NK-92 (cell line): ENCODE measurements around the gene HTR6.

Experiments
- DNase-seq: peaks from one replicate; lab custom pipeline; 2025; ENCODE audit not compliant: unreplicated experiment; lab: John Stamatoyannopoulos, UW

The HTR6 gene

DNA sequence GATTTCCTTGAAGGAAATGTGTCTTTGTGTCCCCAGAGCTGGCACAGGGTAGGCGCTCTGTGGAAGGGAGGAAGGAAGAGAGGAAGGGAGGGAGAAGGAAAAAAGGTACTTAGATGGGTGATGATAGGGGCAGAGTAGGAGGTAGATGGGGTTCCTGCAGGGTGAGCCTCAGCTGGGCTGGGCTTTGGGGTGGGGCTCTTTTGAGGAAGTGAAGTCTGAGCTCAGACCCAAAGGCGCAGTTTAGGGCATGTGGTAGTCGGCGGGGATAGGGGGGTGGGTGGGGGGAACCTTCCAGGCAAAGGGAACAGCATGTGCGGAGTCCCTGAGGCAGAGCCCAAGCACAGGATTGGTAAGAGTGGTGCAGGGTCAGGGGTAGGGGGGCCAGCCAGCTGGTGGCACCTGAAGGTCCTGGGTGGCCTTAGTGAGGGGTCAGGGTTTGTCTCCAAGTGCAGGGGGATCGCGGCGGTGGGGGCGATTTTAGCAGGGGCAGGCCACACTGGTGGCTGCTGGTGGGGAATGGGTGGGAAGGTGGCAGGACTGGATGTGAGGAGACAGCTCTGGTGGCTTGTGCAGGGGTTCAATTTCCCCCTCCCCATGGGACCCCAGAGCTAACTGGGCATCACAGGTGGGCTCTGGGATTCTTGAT lies 8.4 kb upstream of the HTR6 start:
- no peak for DNase-seq

DNA sequence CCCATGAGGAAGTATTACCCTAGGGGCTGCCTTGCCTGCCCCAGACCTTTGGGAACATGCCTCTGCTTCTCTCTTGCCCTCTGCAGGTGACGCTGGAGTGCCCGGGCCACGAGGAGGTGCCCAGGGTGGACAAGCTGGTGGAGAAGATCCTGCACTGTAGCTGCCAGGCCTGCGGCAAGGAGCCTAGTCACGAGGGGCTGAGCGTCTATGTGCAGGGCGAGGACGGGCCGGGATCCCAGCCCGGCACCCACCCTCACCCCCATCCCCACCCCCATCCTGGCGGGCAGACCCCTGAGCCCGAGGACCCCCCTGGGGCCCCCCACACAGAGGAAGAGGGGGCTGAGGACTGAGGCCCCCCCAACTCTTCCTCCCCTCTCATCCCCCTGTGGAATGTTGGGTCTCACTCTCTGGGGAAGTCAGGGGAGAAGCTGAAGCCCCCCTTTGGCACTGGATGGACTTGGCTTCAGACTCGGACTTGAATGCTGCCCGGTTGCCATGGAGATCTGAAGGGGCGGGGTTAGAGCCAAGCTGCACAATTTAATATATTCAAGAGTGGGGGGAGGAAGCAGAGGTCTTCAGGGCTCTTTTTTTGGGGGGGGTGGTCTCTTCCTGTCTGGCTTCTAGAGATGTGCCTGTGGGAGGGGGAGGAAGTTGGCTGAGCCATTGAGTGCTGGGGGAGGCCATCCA lies 7.8 kb upstream of the HTR6 start:
- DNase-seq: no peak

DNA sequence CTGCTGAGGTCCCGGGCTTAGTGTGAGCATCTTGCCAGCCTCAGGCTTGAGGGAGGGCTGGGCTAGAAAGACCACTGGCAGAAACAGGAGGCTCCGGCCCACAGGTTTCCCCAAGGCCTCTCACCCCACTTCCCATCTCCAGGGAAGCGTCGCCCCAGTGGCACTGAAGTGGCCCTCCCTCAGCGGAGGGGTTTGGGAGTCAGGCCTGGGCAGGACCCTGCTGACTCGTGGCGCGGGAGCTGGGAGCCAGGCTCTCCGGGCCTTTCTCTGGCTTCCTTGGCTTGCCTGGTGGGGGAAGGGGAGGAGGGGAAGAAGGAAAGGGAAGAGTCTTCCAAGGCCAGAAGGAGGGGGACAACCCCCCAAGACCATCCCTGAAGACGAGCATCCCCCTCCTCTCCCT lies 7.2 kb upstream of the HTR6 start:
- no peak for DNase-seq

DNA sequence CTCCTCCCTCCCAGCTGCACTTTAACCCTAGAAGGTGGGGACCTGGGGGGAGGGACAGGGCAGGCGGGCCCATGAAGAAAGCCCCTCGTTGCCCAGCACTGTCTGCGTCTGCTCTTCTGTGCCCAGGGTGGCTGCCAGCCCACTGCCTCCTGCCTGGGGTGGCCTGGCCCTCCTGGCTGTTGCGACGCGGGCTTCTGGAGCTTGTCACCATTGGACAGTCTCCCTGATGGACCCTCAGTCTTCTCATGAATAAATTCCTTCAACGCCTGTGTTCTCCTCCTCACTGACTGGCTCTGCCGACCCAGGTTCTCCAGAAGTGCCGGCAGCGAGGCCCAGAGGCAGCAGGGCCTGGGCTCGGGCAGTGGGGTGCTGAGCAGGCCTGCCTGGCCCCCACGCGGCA lies 6.5 kb upstream of the HTR6 start:
- no peak for DNase-seq

DNA sequence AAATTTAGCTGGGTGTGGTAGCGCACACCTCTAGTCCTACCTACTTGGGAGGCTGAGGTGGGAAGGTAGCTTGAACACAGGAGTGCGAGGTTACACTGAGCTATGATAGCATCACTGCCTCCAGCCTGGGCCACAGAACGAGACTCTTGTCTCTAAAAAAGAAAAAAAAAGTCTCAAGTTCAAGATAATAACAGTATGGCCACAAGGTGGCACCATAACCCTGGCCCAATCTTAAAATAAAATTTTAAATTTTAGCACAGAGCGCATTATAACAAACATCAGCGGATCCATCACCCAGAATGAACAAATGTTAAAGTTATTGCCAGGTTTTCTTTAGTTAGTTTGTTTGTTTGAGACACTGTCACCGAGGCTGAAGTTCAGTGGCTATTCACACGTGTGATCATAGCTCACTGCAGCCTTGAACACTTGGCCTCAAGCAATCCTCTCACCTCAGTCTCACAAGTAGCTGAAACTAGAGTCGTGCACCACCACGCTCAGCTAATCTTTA lies 2.9 kb upstream of the HTR6 start:
- no peak for DNase-seq

DNA sequence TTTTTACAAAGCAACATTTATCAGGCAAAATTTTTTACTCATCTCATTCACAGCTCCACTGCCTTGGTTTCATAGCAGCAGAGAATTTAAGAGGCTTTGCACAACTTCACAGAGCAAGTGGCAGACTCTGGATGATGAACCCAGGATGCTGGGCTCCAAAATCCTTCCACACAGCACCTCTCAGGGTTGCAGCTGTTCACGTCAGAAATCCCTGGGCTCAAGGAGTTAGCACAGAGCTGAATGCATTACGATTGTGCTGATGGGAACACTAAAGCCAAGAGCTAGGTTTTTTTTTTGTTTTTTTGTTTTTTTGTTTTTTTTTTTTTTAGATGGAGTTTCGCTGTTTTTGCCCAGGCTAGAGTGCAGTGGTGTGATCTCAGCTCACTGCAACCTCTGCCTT lies 2.4 kb upstream of the HTR6 start:
- DNase-seq: no peak

DNA sequence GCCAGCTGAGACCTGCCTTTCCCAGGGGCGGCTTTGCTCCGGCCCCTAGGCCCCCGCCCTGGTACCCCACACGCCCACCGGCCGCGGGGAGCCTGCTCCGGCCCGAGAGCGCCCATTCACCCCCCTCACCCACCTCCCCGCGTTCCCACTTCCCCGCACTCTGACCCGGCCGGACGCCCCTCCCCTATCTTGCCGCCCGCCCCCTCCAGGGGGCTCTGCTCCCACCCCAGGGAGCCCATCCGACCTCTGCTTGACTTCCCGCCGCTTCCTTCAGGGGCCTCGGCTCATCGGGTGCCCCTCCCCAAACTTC lies 466 bp downstream of the HTR6 start:
- no peak for DNase-seq

DNA sequence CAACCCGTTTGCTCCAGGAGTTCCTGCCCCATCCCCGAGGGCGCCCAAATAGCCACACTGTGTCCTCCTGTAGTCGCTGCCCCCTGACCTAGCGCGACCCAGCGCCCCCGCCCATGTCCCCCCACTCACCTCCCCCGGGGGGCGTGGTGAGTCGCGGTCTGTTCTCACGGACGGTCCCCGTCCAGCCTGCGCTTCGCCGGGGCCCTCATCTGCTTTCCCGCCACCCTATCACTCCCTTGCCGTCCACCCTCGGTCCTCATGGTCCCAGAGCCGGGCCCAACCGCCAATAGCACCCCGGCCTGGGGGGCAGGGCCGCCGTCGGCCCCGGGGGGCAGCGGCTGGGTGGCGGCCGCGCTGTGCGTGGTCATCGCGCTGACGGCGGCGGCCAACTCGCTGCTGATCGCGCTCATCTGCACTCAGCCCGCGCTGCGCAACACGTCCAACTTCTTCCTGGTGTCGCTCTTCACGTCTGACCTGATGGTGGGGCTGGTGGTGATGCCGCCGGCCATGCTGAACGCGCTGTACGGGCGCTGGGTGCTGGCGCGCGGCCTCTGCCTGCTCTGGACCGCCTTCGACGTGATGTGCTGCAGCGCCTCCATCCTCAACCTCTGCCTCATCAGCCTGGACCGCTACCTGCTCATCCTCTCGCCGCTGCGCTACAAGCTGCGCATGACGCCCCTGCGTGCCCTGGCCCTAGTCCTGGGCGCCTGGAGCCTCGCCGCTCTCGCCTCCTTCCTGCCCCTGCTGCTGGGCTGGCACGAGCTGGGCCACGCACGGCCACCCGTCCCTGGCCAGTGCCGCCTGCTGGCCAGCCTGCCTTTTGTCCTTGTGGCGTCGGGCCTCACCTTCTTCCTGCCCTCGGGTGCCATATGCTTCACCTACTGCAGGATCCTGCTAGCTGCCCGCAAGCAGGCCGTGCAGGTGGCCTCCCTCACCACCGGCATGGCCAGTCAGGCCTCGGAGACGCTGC lies 1.1 kb downstream of the HTR6 start:
- no peak for DNase-seq

DNA sequence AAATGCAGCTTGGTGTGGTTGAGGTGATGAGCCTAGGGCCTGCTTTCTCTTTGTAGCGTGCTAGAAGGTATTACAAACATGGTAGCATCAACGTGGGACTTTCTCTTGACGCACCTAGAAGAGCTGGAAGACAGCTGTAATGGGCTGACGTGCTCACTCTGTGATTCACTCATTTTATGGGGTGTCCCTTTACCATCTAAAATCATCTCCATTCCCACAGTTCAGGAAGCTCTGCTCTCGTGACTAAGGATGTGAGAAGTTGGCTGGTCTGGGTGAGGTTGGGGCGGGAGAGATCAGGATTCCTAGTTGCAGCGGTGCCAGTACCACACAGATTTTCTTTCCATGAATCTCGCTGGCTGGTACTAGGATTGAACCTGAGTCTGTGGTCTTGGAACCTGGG lies 4.2 kb downstream of the HTR6 start:
- DNase-seq: no peak

DNA sequence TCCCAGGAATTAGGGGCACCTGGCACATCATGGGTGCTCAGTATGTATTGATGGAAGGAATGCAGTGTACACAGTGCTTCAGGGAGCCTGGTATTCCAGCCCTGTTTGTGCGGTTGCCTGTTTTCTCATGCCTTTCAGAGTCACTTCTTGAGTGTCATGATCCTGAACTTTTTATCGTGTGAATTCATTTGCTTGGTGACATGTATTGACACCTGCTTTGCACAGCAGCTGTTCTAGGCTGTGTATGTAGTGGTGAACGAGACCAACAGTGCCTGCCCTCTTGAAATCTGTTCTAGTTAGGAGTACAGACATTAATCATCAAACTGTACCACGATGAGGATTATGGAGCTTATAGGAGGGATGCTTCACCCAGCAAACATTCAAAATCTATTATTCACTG lies 6.1 kb downstream of the HTR6 start:
- DNase-seq: no peak

DNA sequence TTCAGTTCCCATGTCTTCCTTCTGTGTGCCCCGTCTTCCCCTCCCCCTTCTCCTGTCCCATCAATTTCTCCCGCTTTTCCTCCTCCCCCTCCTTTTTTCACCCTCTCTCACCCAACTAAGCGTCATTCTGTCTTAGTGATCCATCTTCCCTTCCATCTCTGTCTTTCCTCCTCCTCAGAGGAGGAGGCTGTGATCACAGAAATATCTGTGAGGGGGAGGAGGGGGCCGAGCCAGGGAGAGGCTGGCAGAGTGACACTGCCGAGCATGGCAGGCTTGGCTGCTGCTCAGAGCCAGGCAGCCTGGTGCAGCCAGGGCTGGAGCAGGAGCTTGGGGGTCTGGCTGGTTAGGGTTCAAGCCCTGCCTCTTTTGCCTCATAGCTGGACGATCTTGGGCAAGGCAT lies 7.6 kb downstream of the HTR6 start:
- no peak for DNase-seq

DNA sequence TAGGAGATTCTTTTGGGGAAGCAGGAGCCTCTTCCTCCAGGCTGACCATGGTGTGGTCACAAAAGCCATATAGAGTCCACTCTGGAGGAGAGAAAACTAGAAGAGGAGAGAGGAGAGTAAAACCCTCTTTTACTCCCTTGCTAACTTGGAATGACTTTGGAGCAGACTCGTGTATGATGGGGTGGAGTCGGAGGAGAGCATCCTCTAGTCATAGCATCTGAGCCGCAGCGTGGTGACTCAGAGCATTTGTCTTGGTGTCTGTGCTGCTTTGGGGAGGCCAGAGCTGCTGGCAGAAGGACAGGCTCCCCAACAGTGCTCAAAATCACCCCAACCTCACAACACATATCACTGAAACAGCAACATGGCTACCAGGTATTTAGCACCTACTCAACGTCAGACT lies 11.1 kb downstream of the HTR6 start:
- DNase-seq: no peak

DNA sequence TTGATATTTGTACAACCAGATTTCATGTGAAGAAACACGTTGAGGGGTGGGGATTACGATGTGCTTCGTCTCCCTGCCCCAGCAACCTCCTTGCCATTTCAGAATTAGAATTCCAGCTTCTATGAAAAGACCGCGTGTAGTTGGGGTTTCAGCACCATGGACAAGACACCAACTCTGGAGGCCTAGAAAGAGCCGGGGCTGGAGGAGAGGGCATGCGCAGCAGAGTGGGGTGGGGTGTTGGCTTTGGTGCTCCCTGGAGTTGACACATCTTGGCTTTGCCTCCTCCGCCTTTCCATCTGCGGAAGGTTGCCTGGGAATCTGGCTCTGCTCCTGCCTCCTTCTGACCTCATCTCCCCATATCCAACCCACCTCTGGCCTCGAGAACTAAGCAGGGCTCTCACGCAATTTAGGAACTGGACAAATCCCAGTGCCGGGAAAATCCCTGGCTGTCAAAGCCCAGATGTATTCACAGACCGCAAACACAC lies 11.8 kb downstream of the HTR6 start:
- no peak for DNase-seq

DNA sequence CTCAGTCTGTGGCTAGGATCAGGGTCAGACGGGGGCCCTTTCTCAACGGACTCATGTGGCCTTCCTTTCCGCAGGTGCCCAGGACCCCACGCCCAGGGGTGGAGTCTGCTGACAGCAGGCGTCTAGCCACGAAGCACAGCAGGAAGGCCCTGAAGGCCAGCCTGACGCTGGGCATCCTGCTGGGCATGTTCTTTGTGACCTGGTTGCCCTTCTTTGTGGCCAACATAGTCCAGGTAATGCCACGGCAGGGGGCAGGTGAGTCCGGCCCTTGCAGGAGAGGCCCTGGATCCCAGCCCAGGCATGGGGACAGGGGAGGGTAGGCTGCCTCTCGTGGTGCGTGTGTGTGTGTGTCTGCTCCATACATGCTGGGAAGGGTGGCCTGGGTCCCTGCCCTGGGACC lies 13.8 kb downstream of the HTR6 start:
- DNase-seq: no peak

DNA sequence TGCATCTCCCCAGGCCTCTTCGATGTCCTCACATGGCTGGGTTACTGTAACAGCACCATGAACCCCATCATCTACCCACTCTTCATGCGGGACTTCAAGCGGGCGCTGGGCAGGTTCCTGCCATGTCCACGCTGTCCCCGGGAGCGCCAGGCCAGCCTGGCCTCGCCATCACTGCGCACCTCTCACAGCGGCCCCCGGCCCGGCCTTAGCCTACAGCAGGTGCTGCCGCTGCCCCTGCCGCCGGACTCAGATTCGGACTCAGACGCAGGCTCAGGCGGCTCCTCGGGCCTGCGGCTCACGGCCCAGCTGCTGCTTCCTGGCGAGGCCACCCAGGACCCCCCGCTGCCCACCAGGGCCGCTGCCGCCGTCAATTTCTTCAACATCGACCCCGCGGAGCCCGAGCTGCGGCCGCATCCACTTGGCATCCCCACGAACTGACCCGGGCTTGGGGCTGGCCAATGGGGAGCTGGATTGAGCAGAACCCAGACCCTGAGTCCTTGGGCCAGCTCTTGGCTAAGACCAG lies 14.3 kb downstream of the HTR6 start:
- DNase-seq: no peak

DNA sequence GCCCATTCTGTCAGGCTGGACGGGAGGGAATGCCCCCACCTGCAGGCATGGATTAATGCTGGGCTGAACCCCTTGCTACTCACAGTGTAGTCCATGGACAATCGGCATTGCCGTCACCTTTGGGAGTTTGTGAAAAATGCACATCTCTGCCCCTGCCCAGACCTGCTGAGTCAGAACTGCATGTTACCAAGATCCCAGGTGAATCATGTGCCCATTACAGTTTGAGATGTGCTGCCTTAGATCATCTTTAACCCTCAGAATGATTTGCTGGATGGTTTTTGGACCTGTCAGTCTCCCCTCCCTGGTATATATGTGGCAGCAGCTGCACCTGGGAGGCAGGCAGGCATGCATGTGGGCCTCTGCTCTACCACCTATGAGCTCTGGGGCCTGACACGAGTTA lies 15.0 kb downstream of the HTR6 start:
- no peak for DNase-seq

DNA sequence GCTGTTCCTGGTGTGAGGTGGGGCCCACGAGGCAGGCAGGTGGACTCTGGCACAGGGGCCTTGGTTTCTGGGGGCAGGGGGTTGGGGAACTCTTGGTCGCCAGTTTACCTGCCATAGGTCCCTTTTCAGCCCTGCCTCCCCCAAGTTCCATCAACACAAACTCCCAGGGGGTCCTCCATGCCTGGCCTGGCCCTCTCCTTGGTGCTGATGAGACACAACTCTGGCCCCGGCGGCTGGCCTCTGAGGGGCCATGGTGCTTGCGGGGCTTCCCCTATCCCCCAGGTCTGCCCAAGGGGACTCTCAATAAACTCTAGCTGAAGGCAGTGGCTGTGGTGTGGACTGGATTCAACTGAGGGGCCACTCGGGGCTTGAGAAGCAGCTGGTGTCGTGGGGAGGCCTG lies 16.0 kb downstream of the HTR6 start:
- no peak for DNase-seq

DNA sequence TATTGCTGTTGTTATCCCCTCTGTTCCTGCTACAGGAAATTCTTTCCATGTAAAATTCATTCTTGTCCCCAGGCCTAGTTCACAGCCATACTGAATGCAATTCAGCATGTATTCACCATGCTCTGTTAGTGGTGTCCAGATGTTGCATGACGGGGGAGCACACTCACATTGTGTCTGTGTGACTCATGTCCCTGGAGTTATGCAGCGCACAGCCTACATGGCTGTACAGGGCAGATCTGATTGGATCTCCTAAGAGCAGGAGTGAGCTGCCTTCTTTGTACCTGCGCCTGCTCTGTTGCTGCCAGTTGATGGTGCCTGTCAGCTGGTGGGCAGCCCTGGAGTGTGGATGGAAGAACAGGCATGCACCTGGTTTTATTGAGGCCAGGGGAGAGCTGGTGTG lies 17.6 kb downstream of the HTR6 start:
- DNase-seq: no peak

DNA sequence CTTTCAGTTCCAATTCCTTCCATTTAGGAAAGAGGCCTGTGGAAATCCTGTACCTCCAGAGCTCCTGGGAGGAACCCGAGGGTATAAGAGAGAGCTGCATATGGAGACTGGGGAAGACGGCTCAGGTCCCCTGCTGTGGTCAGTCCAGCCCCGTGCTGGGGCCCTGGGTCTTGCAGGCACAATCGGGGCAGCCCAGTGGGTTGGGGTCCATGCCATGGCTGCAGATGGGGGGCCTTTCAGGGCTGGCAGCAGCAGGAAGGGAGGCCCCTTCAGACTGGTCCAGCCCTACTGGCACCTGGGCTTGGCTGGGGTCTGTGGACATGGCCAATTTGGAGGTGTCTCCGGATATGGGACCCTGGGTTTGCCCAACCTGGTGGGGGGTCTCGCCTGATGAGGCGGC lies 18.2 kb downstream of the HTR6 start:
- no peak for DNase-seq

DNA sequence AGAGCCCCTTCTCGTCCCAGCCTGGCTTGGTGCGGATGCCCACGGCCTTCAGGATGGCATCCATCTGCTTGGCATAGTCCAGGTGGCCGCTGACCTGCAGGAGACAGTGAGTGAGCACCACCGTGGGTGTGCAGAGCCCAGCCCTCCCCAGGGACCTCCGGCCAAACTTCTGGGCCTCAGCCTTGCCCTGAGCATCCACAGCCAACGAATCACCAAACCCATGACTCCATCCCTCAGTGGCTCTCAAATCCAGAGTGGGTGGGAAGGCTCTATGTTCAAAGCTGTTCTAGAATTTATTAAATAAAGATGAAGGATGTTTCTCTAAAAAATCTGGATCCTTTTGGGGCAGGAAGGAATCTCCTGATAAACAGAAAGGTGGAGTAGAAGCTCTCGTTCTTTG lies 18.7 kb downstream of the HTR6 start:
- DNase-seq: no peak

DNA sequence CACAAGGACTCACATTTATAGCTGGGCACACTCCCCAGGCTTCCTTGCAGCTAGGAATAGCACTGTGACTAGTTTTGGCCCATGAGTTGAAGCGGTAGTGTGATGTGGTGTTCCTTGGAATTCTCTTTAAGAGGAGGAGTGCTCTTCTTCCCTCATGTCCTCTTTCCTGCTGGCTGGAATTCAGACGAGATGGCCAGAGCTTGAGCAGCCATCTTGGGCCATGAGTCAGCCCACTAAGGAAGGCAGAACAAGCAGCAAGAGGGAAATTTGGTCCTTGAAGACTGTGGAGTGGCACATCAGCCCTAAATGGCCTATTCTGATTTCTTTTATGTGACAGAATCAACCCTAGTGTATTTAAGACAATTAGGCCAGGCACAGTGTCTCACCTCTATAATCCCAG lies 20.0 kb downstream of the HTR6 start:
- DNase-seq: no peak

DNA sequence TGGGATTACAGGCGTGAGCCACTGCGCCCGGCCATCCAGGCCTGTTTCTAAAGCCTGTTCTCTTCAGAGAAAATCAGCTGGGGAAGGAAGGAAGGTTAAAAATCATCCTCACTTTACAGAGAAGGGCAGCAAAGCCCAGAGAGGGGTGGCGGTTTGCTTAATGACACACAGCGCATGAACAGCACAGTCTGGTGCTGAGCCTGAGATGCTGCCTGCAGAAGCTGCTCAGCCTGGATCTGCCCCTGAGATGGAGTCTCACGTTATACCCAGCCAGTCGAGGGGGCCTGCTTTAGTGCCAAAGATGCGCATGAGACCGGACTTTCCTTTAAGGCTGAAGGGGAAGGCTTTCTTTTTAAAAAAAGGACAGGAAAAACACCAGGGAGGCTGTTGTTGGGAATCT lies 21.3 kb downstream of the HTR6 start:
- no peak for DNase-seq
